H9 (cell line): ENCODE results near the gene GCSH. TPM values are rescaled to one million over a fixed set of nuclear protein-coding genes. Genes with fewer than 3 reads are reported as not detected.

ENCODE experiments used
- DNase-seq: peaks from one replicate; pipeline ENCODE4 v3.0.0-alpha.2; 2017
- H2AFZ ChIP-seq: one replicate; pipeline ENCODE4 v1.6.1; 2013; ENCODE audit warnings: mild to moderate bottlenecking, low read length, control low read depth, moderate library complexity
- H2AK5ac ChIP-seq: 2 replicates; pipeline ENCODE4 v1.6.1; 2013; ENCODE audit warnings: low read length, control low read depth, mixed read lengths; ENCODE audit not compliant: insufficient read length
- H2BK120ac ChIP-seq: one replicate; pipeline ENCODE4 v1.6.1; 2013; ENCODE audit warnings: low read depth, mild to moderate bottlenecking, low read length, control low read depth, inconsistent platforms; ENCODE audit not compliant: poor library complexity, severe bottlenecking
- H2BK12ac ChIP-seq: 2 replicates; pipeline ENCODE4 v1.6.1; 2013; ENCODE audit warnings: low read length, control low read depth, mixed read lengths, low read depth; ENCODE audit not compliant: insufficient read length
- H2BK15ac ChIP-seq: 2 replicates; pipeline ENCODE4 v1.6.1; 2013; ENCODE audit warnings: low read depth, low read length, control low read depth
- H2BK20ac ChIP-seq: one replicate; pipeline ENCODE4 v1.6.1; 2013; ENCODE audit warnings: low read depth, mild to moderate bottlenecking, low read length, control low read depth, inconsistent platforms; ENCODE audit not compliant: poor library complexity, severe bottlenecking
- H2BK5ac ChIP-seq: 2 replicates; pipeline ENCODE4 v1.6.1; 2013; ENCODE audit warnings: low read length, control low read depth, mixed read lengths; ENCODE audit not compliant: insufficient read length
- H3K14ac ChIP-seq: 2 replicates; pipeline ENCODE4 v1.6.1; 2013; ENCODE audit warnings: low read length, control low read depth; ENCODE audit not compliant: insufficient read depth
- H3K18ac ChIP-seq: 2 replicates; pipeline ENCODE4 v1.6.1; 2013; ENCODE audit warnings: low read depth, mild to moderate bottlenecking, mixed read lengths, low read length, control low read depth; ENCODE audit not compliant: insufficient read length
- H3K23ac ChIP-seq: 2 replicates; pipeline ENCODE4 v1.6.1; 2013; ENCODE audit warnings: low read length, control low read depth, mixed read lengths, low read depth; ENCODE audit not compliant: insufficient read length
- H3K23me2 ChIP-seq: 2 replicates; pipeline ENCODE4 v1.6.1; 2013; ENCODE audit warnings: low read depth, mild to moderate bottlenecking, mixed read lengths, low read length, control low read depth; ENCODE audit not compliant: insufficient read length, poor library complexity, severe bottlenecking
- H3K27ac ChIP-seq: 2 replicates; pipeline ENCODE4 v1.5.1; 2013; ENCODE audit warnings: low read length, control low read depth, mixed read lengths, low read depth; ENCODE audit not compliant: insufficient read length
- H3K27me3 ChIP-seq: 2 replicates; pipeline ENCODE4 v1.6.1; 2013; ENCODE audit warnings: low read length, control low read depth, inconsistent platforms; ENCODE audit not compliant: insufficient read depth
- H3K4ac ChIP-seq: 2 replicates; pipeline ENCODE4 v1.6.1; 2013; ENCODE audit warnings: low read depth, mild to moderate bottlenecking, control low read depth, inconsistent platforms, low read length, moderate library complexity
- H3K4me1 ChIP-seq: 2 replicates; pipeline ENCODE4 v1.6.1; 2013; ENCODE audit warnings: low read length, control low read depth, inconsistent platforms; ENCODE audit not compliant: insufficient read depth
- H3K4me2 ChIP-seq: 2 replicates; pipeline ENCODE4 v1.6.1; 2013; ENCODE audit warnings: low read length, control low read depth, mixed read lengths; ENCODE audit not compliant: insufficient read length, insufficient read depth
- H3K56ac ChIP-seq: 2 replicates; pipeline ENCODE4 v1.6.1; 2013; ENCODE audit warnings: low read depth, mild to moderate bottlenecking, mixed read lengths, low read length, control low read depth; ENCODE audit not compliant: insufficient read length
- H3K79me1 ChIP-seq: 2 replicates; pipeline ENCODE4 v1.6.1; 2013; ENCODE audit warnings: low read depth, mild to moderate bottlenecking, moderate library complexity, low read length, control low read depth, inconsistent platforms; ENCODE audit not compliant: insufficient read depth, poor library complexity, severe bottlenecking
- H3K79me2 ChIP-seq: 2 replicates; pipeline ENCODE4 v1.6.1; 2013; ENCODE audit warnings: low read length, control low read depth, inconsistent platforms; ENCODE audit not compliant: insufficient read depth
- H3K9ac ChIP-seq: 2 replicates; pipeline ENCODE4 v1.6.1; 2013; ENCODE audit warnings: low read length, control low read depth, mixed read lengths; ENCODE audit not compliant: insufficient read length; ENCODE audit errors: extremely low read depth
- H3K9me3 ChIP-seq: one replicate; pipeline ENCODE4 v1.6.1; 2013; ENCODE audit warnings: low read depth, low read length, inconsistent platforms; ENCODE audit not compliant: control insufficient read depth
- H3T11ph ChIP-seq: one replicate; pipeline ENCODE4 v1.6.1; 2013; ENCODE audit warnings: mild to moderate bottlenecking, low read length, control low read depth, inconsistent platforms
- H4K20me1 ChIP-seq: one replicate; pipeline ENCODE4 v1.6.1; 2013; ENCODE audit not compliant: control insufficient read depth, insufficient read length, insufficient read depth
- H4K5ac ChIP-seq: 2 replicates; pipeline ENCODE4 v1.6.1; 2013; ENCODE audit warnings: low read depth, mild to moderate bottlenecking, mixed read lengths, low read length, control low read depth; ENCODE audit not compliant: insufficient read length
- H4K8ac ChIP-seq: replicated peaks from 2 replicates; pipeline ENCODE4 v1.6.1; 2013; ENCODE audit warnings: low read length, control low read depth, mixed read lengths, low read depth; ENCODE audit not compliant: insufficient read length
- H4K91ac ChIP-seq: 2 replicates; pipeline ENCODE4 v1.6.1; 2013; ENCODE audit warnings: low read depth, mild to moderate bottlenecking, moderate library complexity, mixed read lengths, low read length, control low read depth; ENCODE audit not compliant: insufficient read length
- H3K27ac Mint-ChIP-seq, 3 experiments: 2 replicates in 2 of 3; 3 replicates in 1 of 3; pipeline ENCODE4 v1.8.0; 2020 to 2021; ENCODE audit warnings: mixed read lengths in 3 of 3, mild to moderate bottlenecking in 1 of 3, moderate library complexity in 1 of 3
- H3K27me3 Mint-ChIP-seq: 2 replicates; pipeline ENCODE4 v1.8.0; 2021; ENCODE audit warnings: low read depth, mild to moderate bottlenecking, moderate library complexity, mixed read lengths
- H3K36me3 Mint-ChIP-seq, 3 experiments: 2 replicates in 2 of 3; 3 replicates in 1 of 3; pipeline ENCODE4 v1.8.0; 2020 to 2021; ENCODE audit warnings: low read depth in 3 of 3, mixed read lengths in 3 of 3; ENCODE audit not compliant: insufficient read depth in 1 of 3
- H3K4me1 Mint-ChIP-seq, 2 experiments: 2 replicates each; pipeline ENCODE4 v1.8.0; 2020; ENCODE audit warnings: mixed read lengths in 2 of 2
- H3K4me3 Mint-ChIP-seq, 2 experiments: 2 replicates in 1 of 2; 3 replicates in 1 of 2; pipeline ENCODE4 v1.8.0; 2020 to 2021; ENCODE audit warnings: mild to moderate bottlenecking in 2 of 2, mixed read lengths in 2 of 2, moderate library complexity in 1 of 2
- H3K9me3 Mint-ChIP-seq, 2 experiments: 2 replicates in 1 of 2; 3 replicates in 1 of 2; pipeline ENCODE4 v1.8.0; 2020; ENCODE audit warnings: mild to moderate bottlenecking in 2 of 2, mixed read lengths in 2 of 2, moderate library complexity in 1 of 2
- CTCF ChIP-seq: fragments of 200-600 bp; sonication (generic); conservative IDR thresholded peaks from 3 replicates; pipeline ENCODE4 v1.8.0; 2021; ENCODE audit warnings: antibody characterized with exemption, mild to moderate bottlenecking
- WGBS: extraction: QIAGEN DNeasy Blood & Tissue Kit; methylation state at CpG from one replicate; pipeline ENCODE4 v1.1.7; 2013; ENCODE audit warnings: missing lambda C conversion rate, low lambda C conversion rate, mixed read lengths; ENCODE audit not compliant: insufficient read length; ENCODE audit errors: extremely low coverage; 5-methylcytosine and 5-hydroxymethylcytosine counted together
- total RNA-seq: library from RNA; stranded (reverse); gene quantifications from 2 replicates; pipeline ENCODE4 v1.2.1, GENCODE V29; 2021

GCSH gene
- total RNA-seq, 1 experiment from 2014 or later = 87.4 TPM

- no peak overlapping the region for H2AK5ac ChIP-seq
- no peaks in the 10 kb centered on the region; the same call in 1 of the 2 replicates for H3K27me3 Mint-ChIP-seq
- H3K9ac ChIP-seq = no peak overlapping the region
- no peak for DNase-seq
- H3K4me1 ChIP-seq = no peaks in the 10 kb centered on the region
- H2BK20ac ChIP-seq = no peak overlapping the region
- no peak overlapping the region for H3K4me3 Mint-ChIP-seq
- H4K91ac ChIP-seq = no peak overlapping the region
- H3K9me3 ChIP-seq = no peaks in the 10 kb centered on the region
- H2AFZ ChIP-seq = no peak overlapping the region
- H2BK12ac ChIP-seq = no peak overlapping the region
- H3K56ac ChIP-seq = no peak overlapping the region
- no peak overlapping the region for H2BK5ac ChIP-seq
- no peak overlapping the region for H3K4me2 ChIP-seq
- no peaks in the 10 kb centered on the region; a peak in 1 of 5 replicates for H3K9me3 Mint-ChIP-seq
- H3T11ph ChIP-seq = no peak overlapping the region
- no peaks in the 10 kb centered on the region for H3K4me1 Mint-ChIP-seq
- no CpG with 5 or more reads among the region's 5 CpGs for WGBS
- H2BK15ac ChIP-seq = no peak overlapping the region
- H3K36me3 Mint-ChIP-seq = no peaks in the 10 kb centered on the region
- H3K23me2 ChIP-seq = no peaks in the 10 kb centered on the region
- no peak overlapping the region for H2BK120ac ChIP-seq
- H4K5ac ChIP-seq = no peak overlapping the region
- no peak overlapping the region for H4K8ac ChIP-seq
- no peak overlapping the region for H3K14ac ChIP-seq
- peak overlapping the region in 1 of 3 experiments; percentile 28; a peak in 1 of 7 replicates for H3K27ac Mint-ChIP-seq
- no peaks in the 10 kb centered on the region for H3K79me2 ChIP-seq
- no peak overlapping the region for H3K18ac ChIP-seq
- H4K20me1 ChIP-seq = no peaks in the 10 kb centered on the region
- no peak overlapping the region for H3K23ac ChIP-seq
- H3K27ac ChIP-seq = no peak overlapping the region
- no peak overlapping the region for H3K4ac ChIP-seq
- H3K27me3 ChIP-seq = no peaks in the 10 kb centered on the region
- H3K79me1 ChIP-seq = no peaks in the 10 kb centered on the region
- no peak for TF ChIP-seq CTCF
These were observed 30.9 kb upstream of the GCSH start for GRCh38 chr16:81127051-81127450.
